GM12878 (cell line): ENCODE results near the gene VWA7. TPM values are rescaled to one million over a fixed set of nuclear protein-coding genes. Genes with fewer than 3 reads are reported as not detected.

Source experiments
- E2F4 ChIP-seq: IDR thresholded peaks from 2 replicates; pipeline ENCODE4 v1.6.1; 2012; ENCODE audit warnings: low read depth, low read length, improper control_type of control experiment
- FOXK2 ChIP-seq: fragments of 450-650 bp; IDR thresholded peaks from 2 replicates; pipeline ENCODE4 v1.6.1; 2017; ENCODE audit warnings: mild to moderate bottlenecking, moderate library complexity
- HSF1 ChIP-seq: fragments of 150-350 bp; IDR thresholded peaks from 2 replicates; pipeline ENCODE4 v1.6.1; 2014; ENCODE audit warnings: mild to moderate bottlenecking, low read depth, low read length
- JUND ChIP-seq: IDR thresholded peaks from 2 replicates; pipeline ENCODE4 v1.6.1; 2012; ENCODE audit warnings: low read depth, mild to moderate bottlenecking, low read length, improper control_type of control experiment, moderate library complexity
- KDM1A ChIP-seq: fragments of 200-600 bp; sonication (generic); IDR thresholded peaks from 2 replicates; pipeline ENCODE4 v1.6.1; 2016; ENCODE audit warnings: borderline replicate concordance
- KLF5 ChIP-seq: fragments of 450-650 bp; IDR thresholded peaks from 2 replicates; pipeline ENCODE4 v1.6.1; 2014; ENCODE audit warnings: mild to moderate bottlenecking; ENCODE audit not compliant: partially characterized antibody
- LARP7 ChIP-seq: fragments of 450-650 bp; IDR thresholded peaks from 2 replicates; pipeline ENCODE4 v1.6.1; 2017; ENCODE audit warnings: mild to moderate bottlenecking
- MTA2 ChIP-seq: fragments of 450-650 bp; IDR thresholded peaks from 2 replicates; pipeline ENCODE4 v1.6.1; 2016; ENCODE audit warnings: low read depth, mild to moderate bottlenecking, moderate library complexity
- MTA3 ChIP-seq: IDR thresholded peaks from 2 replicates; pipeline ENCODE4 v1.6.1; 2012; ENCODE audit warnings: low read length, inconsistent platforms, borderline replicate concordance
- PAX8 ChIP-seq: fragments of 450-650 bp; IDR thresholded peaks from 2 replicates; pipeline ENCODE4 v1.6.1; 2017; ENCODE audit warnings: mild to moderate bottlenecking, moderate library complexity
- POLR2AphosphoS5 ChIP-seq: IDR thresholded peaks from 2 replicates; pipeline ENCODE4 v1.6.1; 2011; ENCODE audit warnings: mild to moderate bottlenecking, low read length, inconsistent platforms
- RELB ChIP-seq: fragments of 450-650 bp; IDR thresholded peaks from 2 replicates; pipeline ENCODE4 v1.6.1; 2017; ENCODE audit warnings: low read depth, mild to moderate bottlenecking, moderate library complexity
- SMARCA5 ChIP-seq: fragments of 450-650 bp; IDR thresholded peaks from 2 replicates; pipeline ENCODE4 v1.6.1; 2017; ENCODE audit warnings: mild to moderate bottlenecking
- SREBF2 ChIP-seq: IDR thresholded peaks from 2 replicates; pipeline ENCODE4 v1.6.1; 2012; ENCODE audit warnings: mild to moderate bottlenecking, low read length
- STAT1 ChIP-seq: fragments of 450-650 bp; conservative IDR thresholded peaks from 2 replicates; pipeline ENCODE4 v1.6.1; 2014; ENCODE audit warnings: antibody characterized with exemption, mild to moderate bottlenecking
- ZBTB11 ChIP-seq: fragments of 450-650 bp; formaldehyde crosslinking; IDR thresholded peaks from 2 replicates; pipeline ENCODE4 v1.5.0; 2022; ENCODE audit warnings: mild to moderate bottlenecking, missing genetic modification characterization
- ZNF24 ChIP-seq: fragments of 450-650 bp; IDR thresholded peaks from 2 replicates; pipeline ENCODE4 v1.6.1; 2017; ENCODE audit warnings: antibody characterized with exemption, mild to moderate bottlenecking
- ZNF622 ChIP-seq: fragments of 450-650 bp; IDR thresholded peaks from 2 replicates; pipeline ENCODE4 v1.6.1; 2017; ENCODE audit warnings: mild to moderate bottlenecking, inconsistent platforms
- polyA plus RNA-seq, 11 experiments: library from polyadenylated mRNA; depleted of rRNA in 4 of 11; unstranded in 6 of 11; stranded (reverse) in 5 of 11; fragments of >200 nt; fragmentation: Nextera tagmentation in 4 of 11; fragmentation: Illumina TruSeq in 1 of 11; extraction: Ambion mirVana in 4 of 11; extraction: Trizol in 1 of 11; gene quantifications; 1 replicate in 1 of 11; 2 replicates in 10 of 11; pipeline versions ENCODE4 v1.2.1 to v1.2.3, GENCODE V29; 2011 to 2016; ENCODE audit warnings: inconsistent platforms in 2 of 11, missing spikeins in 2 of 11, low read depth in 1 of 11
- total RNA-seq, 4 experiments: library from RNA; depleted of rRNA in 3 of 4; stranded (reverse); fragments of >200 nt in 3 of 4; fragmentation: Illumina TruSeq in 1 of 4; extraction: Trizol in 1 of 4; gene quantifications; 2 replicates each; pipeline versions ENCODE4 v1.2.1 to v1.2.3, GENCODE V29; 2013 to 2021
- TF ChIP-seq, protein P1 (sequence below): IDR thresholded peaks from 2 replicates; pipeline ENCODE4 v1.6.1; 2012; ENCODE audit warnings: mild to moderate bottlenecking, low read depth, low read length

VWA7 gene
- total and polyA plus RNA-seq, 10 of the 15 experiments (the other 5 are each of a cell fraction or from before 2014, with no cell fraction given), result 0.11 to 3.1 (median 1.2) TPM; not detected in 1

DNA sequence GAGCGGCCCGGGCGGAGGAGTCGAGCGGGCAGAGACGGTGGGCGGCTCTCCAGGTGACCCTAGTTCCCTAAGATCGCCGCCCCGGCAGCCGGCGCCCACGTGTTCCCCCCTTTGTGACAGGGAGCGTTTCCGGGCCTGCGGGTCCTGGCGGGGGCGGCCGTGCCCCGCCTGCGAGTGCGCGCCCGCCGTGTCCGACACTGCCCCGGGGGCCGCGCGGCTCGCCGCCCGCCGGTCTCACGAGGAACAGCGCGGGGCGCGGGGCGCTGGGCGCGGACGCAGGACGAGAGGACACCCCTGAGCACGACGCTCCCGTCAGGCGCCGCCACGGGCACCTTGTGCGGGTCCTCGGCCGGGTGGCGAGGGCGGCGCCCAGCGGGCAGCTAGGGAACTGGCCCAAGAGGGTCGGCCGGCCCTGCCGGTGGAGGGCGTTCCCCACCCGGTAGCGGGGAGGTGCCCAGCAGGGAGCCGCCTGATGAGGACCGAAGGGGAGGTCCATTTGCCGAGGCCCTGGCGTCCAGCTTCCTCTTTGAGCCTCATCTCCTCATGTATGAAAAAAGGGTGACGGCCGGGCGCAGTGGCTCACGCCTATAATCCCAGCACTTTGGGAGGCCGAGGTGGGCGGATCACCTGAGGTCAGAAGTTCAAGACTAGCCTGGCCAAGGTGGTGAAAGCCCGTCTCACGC is 18.6 kb upstream of the VWA7 start, which contains the start of gene VARS1 (continued):
- TF ChIP-seq, protein P1, sequence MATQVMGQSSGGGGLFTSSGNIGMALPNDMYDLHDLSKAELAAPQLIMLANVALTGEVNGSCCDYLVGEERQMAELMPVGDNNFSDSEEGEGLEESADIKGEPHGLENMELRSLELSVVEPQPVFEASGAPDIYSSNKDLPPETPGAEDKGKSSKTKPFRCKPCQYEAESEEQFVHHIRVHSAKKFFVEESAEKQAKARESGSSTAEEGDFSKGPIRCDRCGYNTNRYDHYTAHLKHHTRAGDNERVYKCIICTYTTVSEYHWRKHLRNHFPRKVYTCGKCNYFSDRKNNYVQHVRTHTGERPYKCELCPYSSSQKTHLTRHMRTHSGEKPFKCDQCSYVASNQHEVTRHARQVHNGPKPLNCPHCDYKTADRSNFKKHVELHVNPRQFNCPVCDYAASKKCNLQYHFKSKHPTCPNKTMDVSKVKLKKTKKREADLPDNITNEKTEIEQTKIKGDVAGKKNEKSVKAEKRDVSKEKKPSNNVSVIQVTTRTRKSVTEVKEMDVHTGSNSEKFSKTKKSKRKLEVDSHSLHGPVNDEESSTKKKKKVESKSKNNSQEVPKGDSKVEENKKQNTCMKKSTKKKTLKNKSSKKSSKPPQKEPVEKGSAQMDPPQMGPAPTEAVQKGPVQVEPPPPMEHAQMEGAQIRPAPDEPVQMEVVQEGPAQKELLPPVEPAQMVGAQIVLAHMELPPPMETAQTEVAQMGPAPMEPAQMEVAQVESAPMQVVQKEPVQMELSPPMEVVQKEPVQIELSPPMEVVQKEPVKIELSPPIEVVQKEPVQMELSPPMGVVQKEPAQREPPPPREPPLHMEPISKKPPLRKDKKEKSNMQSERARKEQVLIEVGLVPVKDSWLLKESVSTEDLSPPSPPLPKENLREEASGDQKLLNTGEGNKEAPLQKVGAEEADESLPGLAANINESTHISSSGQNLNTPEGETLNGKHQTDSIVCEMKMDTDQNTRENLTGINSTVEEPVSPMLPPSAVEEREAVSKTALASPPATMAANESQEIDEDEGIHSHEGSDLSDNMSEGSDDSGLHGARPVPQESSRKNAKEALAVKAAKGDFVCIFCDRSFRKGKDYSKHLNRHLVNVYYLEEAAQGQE, result no peak
- TF ChIP-seq RELB, result no peak; the same call in 1 of the 2 replicates
- peak; percentile 100 for TF ChIP-seq STAT1
- TF ChIP-seq MTA3, result no peak
- TF ChIP-seq FOXK2, result no peak
- peak; percentile 84 for TF ChIP-seq KLF5
- no peak for TF ChIP-seq ZNF622
- TF ChIP-seq KDM1A, result no peak
- TF ChIP-seq ZBTB11 (CRISPR knock-in tag), result no peak
- no peak for TF ChIP-seq SREBF2
- TF ChIP-seq JUND, result no peak
- no peak for TF ChIP-seq POLR2AphosphoS5
- TF ChIP-seq HSF1, result no peak
- no peak for TF ChIP-seq PAX8
- peak; percentile 96 for TF ChIP-seq SMARCA5
- no peak; the same call in none of the 2 replicates for TF ChIP-seq ZNF24
- TF ChIP-seq MTA2, result no peak
- TF ChIP-seq E2F4, result no peak
- peak; percentile 100 for TF ChIP-seq LARP7
